SU-DHL-6 (cell line): ENCODE results near the gene UBE2E1.

Experiments
- EZH2phosphoT487 ChIP-seq: fragments of 200-600 bp; sonication (generic), shearing (Covaris generic); conservative IDR thresholded peaks from 2 replicates; pipeline ENCODE4 v1.6.1; 2018; ENCODE audit warnings: mild to moderate bottlenecking, antibody characterized with exemption, low read length, moderate library complexity, mixed read lengths
- TF ChIP-seq, protein P1 (sequence below): fragments of 200-600 bp; sonication (generic); IDR thresholded peaks from one replicate; pipeline ENCODE4 v1.5.1; 2017; ENCODE audit warnings: antibody characterized with exemption, mild to moderate bottlenecking, low read length, moderate library complexity; ENCODE audit not compliant: insufficient read depth, poor library complexity, severe bottlenecking

DNA sequence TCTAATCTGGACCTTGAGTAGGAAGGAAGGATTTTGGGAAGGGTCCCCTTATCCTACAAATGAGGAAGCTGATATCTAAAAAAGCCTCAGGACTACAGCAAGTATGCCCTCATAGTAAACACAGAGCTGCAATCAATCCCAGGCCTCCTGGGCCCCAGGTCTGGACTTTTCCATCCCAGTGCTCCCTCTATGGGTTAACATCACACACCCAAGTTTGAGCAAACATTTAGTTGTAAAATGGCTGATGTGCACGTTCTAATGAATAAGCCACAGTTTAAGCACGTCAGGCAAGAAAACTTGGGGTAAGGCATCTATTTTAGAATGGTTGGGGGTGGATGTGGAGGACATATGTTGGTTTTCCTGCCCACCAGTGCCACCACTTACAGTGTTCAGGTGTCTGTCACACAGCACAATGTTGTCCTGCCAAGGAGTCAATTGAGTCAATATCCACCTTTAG is 44.3 kb upstream of the UBE2E1 start:
- TF ChIP-seq, protein P1, sequence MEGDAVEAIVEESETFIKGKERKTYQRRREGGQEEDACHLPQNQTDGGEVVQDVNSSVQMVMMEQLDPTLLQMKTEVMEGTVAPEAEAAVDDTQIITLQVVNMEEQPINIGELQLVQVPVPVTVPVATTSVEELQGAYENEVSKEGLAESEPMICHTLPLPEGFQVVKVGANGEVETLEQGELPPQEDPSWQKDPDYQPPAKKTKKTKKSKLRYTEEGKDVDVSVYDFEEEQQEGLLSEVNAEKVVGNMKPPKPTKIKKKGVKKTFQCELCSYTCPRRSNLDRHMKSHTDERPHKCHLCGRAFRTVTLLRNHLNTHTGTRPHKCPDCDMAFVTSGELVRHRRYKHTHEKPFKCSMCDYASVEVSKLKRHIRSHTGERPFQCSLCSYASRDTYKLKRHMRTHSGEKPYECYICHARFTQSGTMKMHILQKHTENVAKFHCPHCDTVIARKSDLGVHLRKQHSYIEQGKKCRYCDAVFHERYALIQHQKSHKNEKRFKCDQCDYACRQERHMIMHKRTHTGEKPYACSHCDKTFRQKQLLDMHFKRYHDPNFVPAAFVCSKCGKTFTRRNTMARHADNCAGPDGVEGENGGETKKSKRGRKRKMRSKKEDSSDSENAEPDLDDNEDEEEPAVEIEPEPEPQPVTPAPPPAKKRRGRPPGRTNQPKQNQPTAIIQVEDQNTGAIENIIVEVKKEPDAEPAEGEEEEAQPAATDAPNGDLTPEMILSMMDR, result peak; percentile 38
- TF ChIP-seq EZH2phosphoT487, result no peak
